Left lung (tissue), 10 donors: ENCODE data around the gene ARCN1. TPM values are rescaled to one million over a fixed set of nuclear protein-coding genes. Genes with fewer than 3 reads are reported as not detected.

ENCODE experiments used
- ATAC-seq: fragments of 200-7000 bp; cut with Tn5 transposase; one replicate; pipeline ENCODE4 v1.9.1; 2020; ENCODE audit warnings: moderate library complexity
- DNase-seq, 4 donors: peaks; one replicate each; pipeline ENCODE4 v3.0.0-alpha.2; 2013 to 2020
- H3K27ac ChIP-seq, 2 donors: fragments of 200-600 bp; sonication (generic) in 1 of 2; one replicate each; pipeline versions ENCODE4 v1.5.0 to v1.8.0; 2020 to 2021
- H3K27me3 ChIP-seq, 2 donors: fragments of 200-600 bp; sonication (generic) in 1 of 2; one replicate each; pipeline versions ENCODE4 v1.5.0 to v1.8.0; 2020 to 2021
- H3K36me3 ChIP-seq, 2 donors: fragments of 200-600 bp; sonication (generic) in 1 of 2; one replicate each; pipeline versions ENCODE4 v1.5.0 to v1.8.0; 2020 to 2021
- H3K4me1 ChIP-seq, 2 donors: fragments of 200-600 bp; one replicate each; pipeline ENCODE4 v1.8.0; 2021
- H3K4me3 ChIP-seq, 2 donors: fragments of 200-600 bp; sonication (generic) in 1 of 2; one replicate each; pipeline versions ENCODE4 v1.5.0 to v1.8.0; 2020 to 2021; ENCODE audit warnings: mild to moderate bottlenecking in 1 of 2
- H3K9me3 ChIP-seq, 2 donors: fragments of 200-600 bp; sonication (generic) in 1 of 2; one replicate each; pipeline versions ENCODE4 v1.5.0 to v1.8.0; 2020 to 2021
- intact Hi-C, 2 donors: fragments of 100-400 bp; cut with DNase I; formaldehyde crosslinking; loops; one replicate each; pipeline versions ENCODE4 v1.11.2 to v1.14.2; 2022
- polyA plus RNA-seq, 6 donors: library from polyadenylated mRNA; unstranded; fragments of 120-200 nt; gene quantifications; one replicate each; pipeline ENCODE4 v1.2.1, GENCODE V29; 2013; ENCODE audit not compliant: insufficient read length in 6 of 6
- total RNA-seq, 2 donors: library from RNA; stranded (reverse); fragmentation: NEBNext Ultra II Directional; extraction: Animal tissue kit (Norgen Biotek cat#: 25700); gene quantifications; one replicate each; pipeline ENCODE4 v1.2.1, GENCODE V29; 2021
- TF ChIP-seq, protein P1 (sequence below), 2 donors: fragments of 200-600 bp; sonication (generic) in 1 of 2; IDR thresholded peaks; one replicate each; pipeline versions ENCODE4 v1.5.0 to v1.8.0; 2021; ENCODE audit warnings: antibody characterized with exemption in 2 of 2
- donor health status: DM: no; HTN: yes; CAD: no.
- donor health status: DM: no; HTN: no; CAD: no.

Gene ARCN1
- total and polyA plus RNA-seq, 8 donors, result 141 to 171 (median 166) TPM

DNA sequence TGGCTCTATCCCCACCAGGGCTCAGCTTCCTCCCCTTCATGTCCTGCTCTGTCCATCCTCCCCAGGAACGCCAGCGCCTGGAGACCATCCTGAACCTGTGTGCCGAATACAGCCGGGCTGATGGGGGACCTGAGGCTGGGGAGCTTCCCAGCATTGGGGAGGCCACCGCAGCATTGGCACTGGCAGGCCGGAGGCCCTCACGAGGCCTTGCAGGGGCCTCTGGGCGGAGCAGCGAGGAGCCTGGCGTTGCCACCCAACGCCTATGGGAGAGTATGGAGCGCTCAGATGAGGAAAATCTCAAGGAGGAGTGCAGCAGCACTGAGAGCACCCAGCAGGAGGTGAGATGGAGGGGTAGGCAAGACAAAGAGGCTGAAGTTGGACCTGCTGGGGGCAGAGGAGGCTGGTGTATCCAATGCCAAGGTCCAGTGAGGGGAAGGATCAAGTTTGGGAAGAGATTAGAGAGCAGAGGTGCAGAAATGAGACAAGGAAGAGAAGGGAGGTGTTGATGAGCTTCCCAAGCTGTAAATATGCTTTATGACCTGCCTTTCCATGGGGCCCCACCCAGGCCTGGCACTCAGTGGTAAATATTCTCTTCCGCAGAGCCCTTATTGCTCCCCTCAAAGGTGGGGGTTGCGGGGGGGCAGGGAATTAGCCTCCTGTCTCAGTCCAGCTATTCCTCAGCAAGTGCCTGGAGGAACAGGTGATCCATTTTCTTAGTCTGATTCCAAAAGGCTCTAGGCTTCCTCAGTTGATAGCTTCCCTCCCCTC is 59.1 kb downstream of the ARCN1 start:
- H3K36me3 ChIP-seq, result peaks cover 6 to 57% of the 10 kb centered on the region in 2 donors
- DNase-seq (peak in 1 of 4 donors; percentile 71), ATAC-seq (no peak)
- H3K4me1 ChIP-seq, result peaks cover 22 to 31% of the 10 kb centered on the region in 2 donors
- no peak overlapping the region for H3K4me3 ChIP-seq
- TF ChIP-seq, protein P1, sequence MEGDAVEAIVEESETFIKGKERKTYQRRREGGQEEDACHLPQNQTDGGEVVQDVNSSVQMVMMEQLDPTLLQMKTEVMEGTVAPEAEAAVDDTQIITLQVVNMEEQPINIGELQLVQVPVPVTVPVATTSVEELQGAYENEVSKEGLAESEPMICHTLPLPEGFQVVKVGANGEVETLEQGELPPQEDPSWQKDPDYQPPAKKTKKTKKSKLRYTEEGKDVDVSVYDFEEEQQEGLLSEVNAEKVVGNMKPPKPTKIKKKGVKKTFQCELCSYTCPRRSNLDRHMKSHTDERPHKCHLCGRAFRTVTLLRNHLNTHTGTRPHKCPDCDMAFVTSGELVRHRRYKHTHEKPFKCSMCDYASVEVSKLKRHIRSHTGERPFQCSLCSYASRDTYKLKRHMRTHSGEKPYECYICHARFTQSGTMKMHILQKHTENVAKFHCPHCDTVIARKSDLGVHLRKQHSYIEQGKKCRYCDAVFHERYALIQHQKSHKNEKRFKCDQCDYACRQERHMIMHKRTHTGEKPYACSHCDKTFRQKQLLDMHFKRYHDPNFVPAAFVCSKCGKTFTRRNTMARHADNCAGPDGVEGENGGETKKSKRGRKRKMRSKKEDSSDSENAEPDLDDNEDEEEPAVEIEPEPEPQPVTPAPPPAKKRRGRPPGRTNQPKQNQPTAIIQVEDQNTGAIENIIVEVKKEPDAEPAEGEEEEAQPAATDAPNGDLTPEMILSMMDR (IDR thresholded peaks at IDR 0.05), result no peak
- H3K9me3 ChIP-seq, result no peaks in the 10 kb centered on the region
- no peak overlapping the region for H3K27ac ChIP-seq
- H3K27me3 ChIP-seq, result no peaks in the 10 kb centered on the region
- intact Hi-C loops, result no loop called here

DNA sequence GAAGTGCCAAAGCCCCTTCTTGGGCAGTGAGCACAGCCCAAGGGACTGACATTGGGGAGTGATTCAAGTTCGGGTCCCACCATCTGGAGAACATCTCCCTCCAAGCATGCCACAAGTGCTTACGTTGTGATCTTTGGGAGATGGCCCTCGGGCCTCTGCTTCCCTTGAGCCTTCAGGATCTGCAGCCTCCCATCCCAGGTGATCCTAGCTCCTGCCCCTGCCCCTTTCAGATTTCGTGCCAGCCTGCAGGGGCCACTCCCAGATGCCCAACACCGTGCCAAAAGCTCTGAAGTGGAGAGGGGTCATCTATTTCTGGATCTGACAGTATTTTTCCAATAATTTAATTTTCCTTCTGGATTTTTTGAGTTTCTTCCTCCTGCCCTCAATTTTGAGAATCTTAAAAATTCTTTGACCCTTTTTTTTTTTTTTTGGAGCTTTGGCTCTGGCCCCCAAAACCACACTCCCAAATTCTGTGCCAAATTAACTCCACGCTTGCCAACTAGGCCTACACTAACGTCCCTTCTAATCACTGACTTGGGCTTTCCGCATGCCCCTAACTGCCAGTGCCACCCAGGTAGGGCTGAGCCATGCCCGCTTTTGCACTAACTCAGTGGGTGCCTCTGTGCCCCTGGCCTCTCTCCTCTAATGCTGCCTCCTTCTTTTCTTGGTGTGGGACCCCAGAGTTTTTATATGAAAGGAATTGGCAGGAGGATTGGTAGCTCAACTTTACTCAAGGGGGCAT is 60.5 kb downstream of the ARCN1 start:
- Histone ChIP-seq H3K4me1 (peaks cover 22 to 34% of the 10 kb centered on the region in 2 donors), H3K27me3 (no peaks in the 10 kb centered on the region), H3K4me3 (no peak overlapping the region), H3K27ac (no peak overlapping the region), H3K9me3 (no peaks in the 10 kb centered on the region), H3K36me3 (peaks cover 3 to 54% of the 10 kb centered on the region in 2 donors)
- intact Hi-C loops, result no loop called here
- DNase-seq (peak in 1 of 4 donors; percentile 24), ATAC-seq (no peak)
- TF ChIP-seq, protein P1 (IDR thresholded peaks at IDR 0.05), result no peak

DNA sequence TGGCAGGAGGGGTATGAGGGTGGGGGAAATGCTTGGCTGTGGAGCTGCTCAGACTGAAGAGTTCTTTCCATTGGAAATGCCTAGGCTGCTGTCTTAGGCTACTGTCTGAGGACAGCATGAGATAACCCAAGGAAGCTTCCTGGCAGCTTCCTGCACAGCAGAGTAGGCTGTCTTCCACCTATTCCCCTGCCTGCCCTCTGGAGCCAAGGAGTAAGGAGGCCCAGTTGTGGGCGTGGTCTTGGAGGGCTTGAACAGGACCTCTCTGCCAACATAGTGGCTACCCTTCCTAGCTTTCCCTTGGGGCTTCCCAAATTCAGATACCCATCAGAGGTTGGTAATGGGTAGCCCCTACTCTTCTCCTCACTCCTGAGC is 61.1 kb downstream of the ARCN1 start:
- ATAC-seq, result no peak
- Histone ChIP-seq H3K36me3 (peaks cover 0 to 53% of the 10 kb centered on the region in 2 donors), H3K9me3 (no peaks in the 10 kb centered on the region), H3K4me1 (peaks cover 22 to 34% of the 10 kb centered on the region in 2 donors), H3K27me3 (no peaks in the 10 kb centered on the region), H3K4me3 (no peak overlapping the region), H3K27ac (no peak overlapping the region)
- no peak for DNase-seq
- TF ChIP-seq, protein P1 (IDR thresholded peaks at IDR 0.05), result no peak
- intact Hi-C loops, result no loop called here

DNA sequence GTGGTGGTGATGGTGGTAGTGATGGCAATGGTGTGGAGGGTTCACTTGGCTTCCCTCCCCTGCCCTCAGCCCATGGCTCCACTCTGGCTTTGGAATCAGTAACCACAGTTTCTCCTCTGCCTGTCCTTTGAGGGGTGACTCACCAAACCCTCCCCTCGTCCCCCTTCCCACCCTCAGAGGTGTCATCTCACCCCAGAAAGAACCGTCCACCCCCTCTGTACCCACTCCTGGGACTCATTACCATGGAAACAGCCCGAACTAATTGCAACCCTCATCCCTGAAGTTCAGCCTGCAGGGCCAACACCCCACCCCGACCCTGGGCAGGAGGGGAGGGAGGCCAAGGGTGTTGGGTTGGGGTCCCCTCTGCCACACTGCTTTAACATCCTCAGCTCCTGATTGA is 61.8 kb downstream of the ARCN1 start:
- ATAC-seq, result no peak
- peaks cover 22 to 31% of the 10 kb centered on the region in 2 donors for H3K4me1 ChIP-seq
- TF ChIP-seq, protein P1 (IDR thresholded peaks at IDR 0.05), result no peak
- H3K27me3 ChIP-seq, result no peaks in the 10 kb centered on the region
- no peak overlapping the region for H3K27ac ChIP-seq
- H3K36me3 ChIP-seq, result peaks cover 0 to 53% of the 10 kb centered on the region in 2 donors
- H3K9me3 ChIP-seq, result no peaks in the 10 kb centered on the region
- intact Hi-C loops, result no loop called here
- no peak overlapping the region for H3K4me3 ChIP-seq
- DNase-seq, result peak in 1 of 4 donors; percentile 23
